K562 (cell line): Measurements from ENCODE around the gene GRIA3. TPM values are rescaled to one million over a fixed set of nuclear protein-coding genes. Genes with fewer than 3 reads are reported as not detected.

Source experiments
- ATAC-seq: fragments of 200-7000 bp; cut with Tn5 transposase; 3 replicates; pipeline ENCODE4 v1.9.1; 2020; ENCODE audit warnings: moderate library complexity
- BruUV-seq: library from RNA; stranded (reverse); fragments of 400-500 nt; replicated peaks from 2 replicates; lab custom pipeline; 2021; lab: Mats Ljungman, UMichigan
- CTCF ChIA-PET: fragments of 300-600 bp; formaldehyde crosslinking; extraction: SDS; loops from one replicate; lab custom pipeline; 2021; ENCODE audit warnings: low intra/inter-chr PET ratio; lab: Yijun Ruan, JAX
- POLR2A ChIA-PET: fragments of 300-600, 350-650 bp; sonication (Branson Sonifier 250); formaldehyde crosslinking; extraction: SDS; loops from one replicate; lab custom pipeline; 2021; ENCODE audit warnings: antibody characterized with exemption, inconsistent platforms; lab: Yijun Ruan, JAX
- DNase-seq, 4 experiments: peaks; one replicate each; pipeline versions ENCODE4 v3.0.0 to v3.0.0-alpha.2; 2011 to 2018; ENCODE audit warnings: low spot score in 3 of 4, mixed read lengths in 3 of 4; ENCODE audit errors: extremely low read depth in 1 of 4
- FAIRE-seq: peaks from 2 replicates; lab custom pipeline; 2011; peaks lifted over from hg19 to GRCh38; lab: Jason Lieb, UNC
- H2AFZ ChIP-seq: 2 replicates; pipeline ENCODE4 v1.6.0; 2011; ENCODE audit warnings: low read depth, low read length, control low read depth, inconsistent platforms
- H3K27ac ChIP-seq: fragments of 200-600 bp; 3 replicates; pipeline ENCODE4 v1.8.0; 2011; ENCODE audit warnings: low read depth, mild to moderate bottlenecking, control low read depth, inconsistent platforms, low read length, moderate library complexity, mixed read lengths; ENCODE audit errors: extremely low read depth
- H3K27me3 ChIP-seq, 2 experiments: fragments of 300-600 bp in 1 of 2; 2 replicates in 1 of 2; 3 replicates in 1 of 2; pipeline versions ENCODE4 v1.6.0 to v1.8.0; 2011; ENCODE audit warnings: inconsistent platforms in 2 of 2, low read length in 2 of 2, mild to moderate bottlenecking in 1 of 2, mixed read lengths in 1 of 2, moderate library complexity in 1 of 2; ENCODE audit not compliant: control insufficient read depth in 2 of 2, insufficient read depth in 2 of 2
- H3K36me3 ChIP-seq: fragments of 300-600 bp; 3 replicates; pipeline ENCODE4 v1.8.0; 2011; ENCODE audit warnings: mild to moderate bottlenecking, low read length, inconsistent platforms; ENCODE audit not compliant: control insufficient read depth, insufficient read depth
- H3K4me1 ChIP-seq, 2 experiments: fragments of 200-600 bp in 1 of 2; replicated peaks in 1 of 2; 2 replicates in 1 of 2; 3 replicates in 1 of 2; pipeline versions ENCODE4 v1.5.1 to v1.8.0; 2011; ENCODE audit warnings: inconsistent platforms in 2 of 2, low read length in 2 of 2, mild to moderate bottlenecking in 1 of 2, mixed read lengths in 1 of 2, moderate library complexity in 1 of 2; ENCODE audit not compliant: control insufficient read depth in 2 of 2, insufficient read depth in 2 of 2
- H3K4me2 ChIP-seq: 2 replicates; pipeline ENCODE4 v1.6.1; 2011; ENCODE audit warnings: low read length, control low read depth, inconsistent platforms, mixed read lengths; ENCODE audit not compliant: insufficient read depth
- H3K4me3 ChIP-seq: fragments of 200-600 bp; sonication (generic), shearing (Covaris generic); 2 replicates; pipeline ENCODE4 v1.5.1; 2016; ENCODE audit warnings: control low read depth, inconsistent platforms
- H3K79me2 ChIP-seq: fragments of 200-600 bp; 3 replicates; pipeline ENCODE4 v1.8.0; 2011; ENCODE audit warnings: low read length, inconsistent platforms; ENCODE audit not compliant: control insufficient read depth, insufficient read depth
- H3K9ac ChIP-seq, 2 experiments: 2 replicates each; pipeline versions ENCODE4 v1.6.0 to v1.6.1; 2011; ENCODE audit warnings: low read depth in 2 of 2, low read length in 2 of 2, control low read depth in 1 of 2, inconsistent platforms in 1 of 2, mild to moderate bottlenecking in 1 of 2, mixed read lengths in 1 of 2; ENCODE audit not compliant: insufficient read depth in 1 of 2
- H3K9me1 ChIP-seq: one replicate; pipeline ENCODE4 v1.6.0; 2011; ENCODE audit warnings: inconsistent platforms, mild to moderate bottlenecking, low read length, moderate library complexity; ENCODE audit not compliant: control insufficient read depth, insufficient read depth
- H3K9me3 ChIP-seq: replicated peaks from 2 replicates; pipeline ENCODE4 v1.5.1; 2011; ENCODE audit warnings: low read depth, low read length, inconsistent platforms; ENCODE audit not compliant: control insufficient read depth, insufficient read depth
- H4K20me1 ChIP-seq: replicated peaks from 2 replicates; pipeline ENCODE4 v1.6.1; 2011; ENCODE audit warnings: low read length, inconsistent platforms, mixed read lengths; ENCODE audit not compliant: control insufficient read depth, insufficient read depth
- RAD21 ChIP-seq, 2 experiments: fragments of 250-450 bp in 1 of 2; fragments of 450-650 bp in 1 of 2; sonication (Bioruptor Pico) in 1 of 2; formaldehyde crosslinking in 1 of 2; IDR thresholded peaks in 1 of 2; conservative IDR thresholded peaks in 1 of 2; 2 replicates each; pipeline versions ENCODE4 v1.4.0 to v1.8.0; 2020 to 2022; ENCODE audit warnings: mild to moderate bottlenecking in 2 of 2, moderate library complexity in 1 of 2
- REST ChIP-seq, 2 experiments: fragments of 450-650 bp; formaldehyde crosslinking in 1 of 2; IDR thresholded peaks; 2 replicates each; pipeline versions ENCODE4 v1.4.0 to v1.6.1; 2014 to 2020; ENCODE audit warnings: mild to moderate bottlenecking in 2 of 2, borderline replicate concordance in 1 of 2, low read depth in 1 of 2
- SMC3 ChIP-seq: conservative IDR thresholded peaks from 2 replicates; pipeline ENCODE4 v1.6.1; 2011; ENCODE audit warnings: low read depth, low read length, improper control_type of control experiment; ENCODE audit not compliant: insufficient read depth
- ZNF586 ChIP-seq: fragments of 450-650 bp; formaldehyde crosslinking; conservative IDR thresholded peaks from 2 replicates; pipeline ENCODE4 v1.4.0; 2020; ENCODE audit warnings: mild to moderate bottlenecking, moderate library complexity
- WGBS: fragments of 100-300 bp; shearing (Covaris generic); methylation state at CpG from one replicate; pipeline ENCODE4 v1.1.6; 2016; ENCODE audit warnings: low coverage, mixed read lengths; ENCODE audit not compliant: insufficient coverage; ENCODE audit errors: missing lambda C conversion rate; 5-methylcytosine and 5-hydroxymethylcytosine counted together
- in situ Hi-C: fragments of 300-500 bp; cut with MboI; formaldehyde crosslinking; loops from 4 replicates; pipeline ENCODE4 v1.15.0; 2018; ENCODE audit warnings: inconsistent platforms, mixed read lengths
- intact Hi-C: fragments of 100-400 bp; cut with micrococcal nuclease; formaldehyde crosslinking; loops from 2 replicates; pipeline ENCODE4 v1.14.2; 2022
- polyA plus RNA-seq, 8 experiments: library from polyadenylated mRNA; depleted of rRNA in 4 of 8; stranded (reverse) in 5 of 8; unstranded in 3 of 8; fragments of >200 nt; fragmentation: Nextera tagmentation in 2 of 8; fragmentation: Illumina TruSeq in 1 of 8; extraction: Ambion mirVana in 2 of 8; extraction: Trizol in 1 of 8; gene quantifications; 2 replicates each; pipeline versions ENCODE4 v1.2.1 to v1.2.3, GENCODE V29; 2011 to 2014; ENCODE audit warnings: inconsistent platforms in 1 of 8, missing spikeins in 1 of 8
- total RNA-seq, 7 experiments: library from RNA; depleted of rRNA in 6 of 7; stranded (reverse); fragments of >200 nt in 6 of 7; fragmentation: Illumina TruSeq in 2 of 7; extraction: Trizol in 2 of 7; gene quantifications; 2 replicates each; pipeline versions ENCODE4 v1.2.1 to v1.2.3, GENCODE V29; 2011 to 2021; ENCODE audit warnings: low replicate concordance in 1 of 7
- TF ChIP-seq, protein P1 (sequence below), 3 experiments: IDR thresholded peaks in 2 of 3; conservative IDR thresholded peaks in 1 of 3; 2 replicates each; pipeline ENCODE4 v1.5.1; 2011 to 2012; ENCODE audit warnings: low read length in 3 of 3, mild to moderate bottlenecking in 3 of 3, control low read depth in 2 of 3, improper control_type of control experiment in 1 of 3, inconsistent platforms in 1 of 3, low read depth in 1 of 3, mixed read lengths in 1 of 3, moderate library complexity in 1 of 3; ENCODE audit not compliant: insufficient read depth in 2 of 3

Gene GRIA3
- total and polyA plus RNA-seq, 9 of the 15 experiments (the other 6 are each of a cell fraction or from before 2014, with no cell fraction given), result 0.10 TPM; not detected in 8

GRCh38 chrX:123422875-123423274 is 238.8 kb downstream of the GRIA3 start:
- TF ChIP-seq RAD21 (CRISPR knock-in tag; conservative IDR thresholded peaks at IDR 0.05 in 1 of 2, IDR thresholded peaks at IDR 0.05 in 1 of 2) (peak; percentile 50 to 67), ZNF586 (CRISPR knock-in tag) (no peak), SMC3 (peak; percentile 50), REST (IDR thresholded peaks at IDR 0.05; ENCODE audit: borderline replicate concordance) (peak; percentile 34; the same call in 1 of the 2 replicates), REST (CRISPR knock-in tag; IDR thresholded peaks at IDR 0.05; ENCODE audit: low read depth) (no peak)
- TF ChIP-seq, protein P1, sequence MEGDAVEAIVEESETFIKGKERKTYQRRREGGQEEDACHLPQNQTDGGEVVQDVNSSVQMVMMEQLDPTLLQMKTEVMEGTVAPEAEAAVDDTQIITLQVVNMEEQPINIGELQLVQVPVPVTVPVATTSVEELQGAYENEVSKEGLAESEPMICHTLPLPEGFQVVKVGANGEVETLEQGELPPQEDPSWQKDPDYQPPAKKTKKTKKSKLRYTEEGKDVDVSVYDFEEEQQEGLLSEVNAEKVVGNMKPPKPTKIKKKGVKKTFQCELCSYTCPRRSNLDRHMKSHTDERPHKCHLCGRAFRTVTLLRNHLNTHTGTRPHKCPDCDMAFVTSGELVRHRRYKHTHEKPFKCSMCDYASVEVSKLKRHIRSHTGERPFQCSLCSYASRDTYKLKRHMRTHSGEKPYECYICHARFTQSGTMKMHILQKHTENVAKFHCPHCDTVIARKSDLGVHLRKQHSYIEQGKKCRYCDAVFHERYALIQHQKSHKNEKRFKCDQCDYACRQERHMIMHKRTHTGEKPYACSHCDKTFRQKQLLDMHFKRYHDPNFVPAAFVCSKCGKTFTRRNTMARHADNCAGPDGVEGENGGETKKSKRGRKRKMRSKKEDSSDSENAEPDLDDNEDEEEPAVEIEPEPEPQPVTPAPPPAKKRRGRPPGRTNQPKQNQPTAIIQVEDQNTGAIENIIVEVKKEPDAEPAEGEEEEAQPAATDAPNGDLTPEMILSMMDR (IDR thresholded peaks at IDR 0.05 in 2 of 3, conservative IDR thresholded peaks at IDR 0.05 in 1 of 3; ENCODE audit: insufficient read depth in 2 of 3, low read depth in 1 of 3, low read length in 3 of 3), result peak; percentile 53 to 68 (median 59); a peak in 5 of 6 replicates
- no peak overlapping the region for H2AFZ ChIP-seq
- no peaks in the 10 kb centered on the region for H3K36me3 ChIP-seq
- intact Hi-C loops, result loop anchor here (5.0 kb wide), 2 partner anchors 146 to 251 kb away; no protein-coding TSS in a partner anchor
- H3K9me3 ChIP-seq, result no peaks in the 10 kb centered on the region
- no peaks in the 10 kb centered on the region for H4K20me1 ChIP-seq
- DNase-seq (peak; percentile 6 to 24 (median 8)), FAIRE-seq (no peak), ATAC-seq (peak; percentile 82)
- BruUV-seq, result no TSS peak
- H3K9ac ChIP-seq, result no peak overlapping the region
- no peak overlapping the region for H3K4me3 ChIP-seq
- ChIA-PET POLR2A (interaction anchor here (0.9 kb wide), 1 partner anchor 248 kb away, joined by 3 read pairs; no protein-coding TSS in a partner anchor), CTCF (interaction anchor here (0.7 to 1.5 kb wide), 2 partner anchors 249 to 673 kb away, joined by 3 to 9 read pairs; no protein-coding TSS in a partner anchor)
- H3K79me2 ChIP-seq, result no peaks in the 10 kb centered on the region
- in situ Hi-C loops, result no loop called here
- H3K27ac ChIP-seq, result no peak overlapping the region
- 0% methylated on average over 1 of the region's 1 CpG for WGBS
- no peaks in the 10 kb centered on the region for H3K27me3 ChIP-seq
- H3K4me2 ChIP-seq, result no peak overlapping the region
- no peaks in the 10 kb centered on the region for H3K9me1 ChIP-seq
- H3K4me1 ChIP-seq, result no peaks in the 10 kb centered on the region
